ENCODE measurements around the gene PCDHGB4.

GRCh38 chr5:141402553-141403243 lies 15.2 kb downstream of the PCDHGB4 start, which contains the start of gene PCDHGA9:
- TF ChIP-seq POLR2A (IDR thresholded peaks at IDR 0.05) (no peak), CTCF (IDR thresholded peaks at IDR 0.05) (peak in 2 of 4 experiments; percentile 28 to 37)
